Activated CD8-positive, alpha-beta memory T cell treated with anti-CD3 and anti-CD28 coated beads, Interleukin-2, amount 50 U/mL, for 1 hour (primary cell): ENCODE measurements around the gene CTAG1A.
"Not testable (repeated sequence)": the region's sequence is repeated elsewhere in the genome, so short reads cannot be mapped to it uniquely, and the experiment has no call there.

ENCODE experiments used
- DNase-seq: peaks from one replicate; pipeline ENCODE4 v3.0.0-alpha.2; 2020; ENCODE audit errors: extremely low read depth

The CTAG1A gene

DNA sequence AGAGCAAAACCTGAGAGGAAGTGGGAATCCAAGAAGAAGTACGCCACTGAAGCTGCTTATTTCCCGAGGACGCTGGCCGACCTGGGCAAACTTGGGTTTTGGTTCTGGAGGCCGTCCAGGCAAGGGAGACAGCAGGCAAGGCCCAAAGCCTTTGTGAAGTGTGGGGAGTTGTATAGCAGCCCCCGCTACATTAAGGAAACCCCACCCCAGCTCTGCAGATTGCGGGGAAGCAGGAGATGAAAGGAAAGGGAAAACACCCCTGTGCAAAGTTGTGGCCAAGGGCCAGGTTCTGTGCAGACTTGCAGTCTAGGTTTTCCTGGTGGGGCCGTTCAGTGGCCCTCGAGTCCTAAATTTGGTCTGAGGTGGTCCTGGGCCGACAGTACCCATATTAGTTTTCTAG, 11.9 kb upstream of the CTAG1A start:
- DNase-seq = not testable (repeated sequence)

DNA sequence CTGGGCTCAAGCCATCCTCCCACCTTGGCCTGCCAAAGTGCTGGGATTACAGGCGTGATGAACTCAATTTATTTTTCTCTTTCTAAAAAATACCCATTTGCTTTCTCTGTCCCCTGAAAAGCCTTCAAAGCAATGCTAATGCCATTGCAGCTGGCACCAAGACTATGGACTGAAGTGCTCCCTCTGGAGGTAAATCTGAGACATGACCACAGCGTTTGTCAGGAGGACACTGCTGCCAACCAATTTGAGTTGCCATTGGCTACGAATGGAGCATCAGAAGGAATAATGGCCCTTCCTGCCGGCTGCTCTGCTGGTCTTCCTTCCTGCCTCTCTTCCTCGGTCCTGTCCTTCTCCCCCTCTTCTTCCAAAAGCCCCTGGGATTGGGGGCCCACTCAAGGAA, 9.9 kb upstream of the CTAG1A start:
- not testable (repeated sequence) for DNase-seq

- not testable (repeated sequence) for DNase-seq
These were observed 1.9 kb upstream of the CTAG1A start for GRCh38 chrX:154582994-154583393.

DNA sequence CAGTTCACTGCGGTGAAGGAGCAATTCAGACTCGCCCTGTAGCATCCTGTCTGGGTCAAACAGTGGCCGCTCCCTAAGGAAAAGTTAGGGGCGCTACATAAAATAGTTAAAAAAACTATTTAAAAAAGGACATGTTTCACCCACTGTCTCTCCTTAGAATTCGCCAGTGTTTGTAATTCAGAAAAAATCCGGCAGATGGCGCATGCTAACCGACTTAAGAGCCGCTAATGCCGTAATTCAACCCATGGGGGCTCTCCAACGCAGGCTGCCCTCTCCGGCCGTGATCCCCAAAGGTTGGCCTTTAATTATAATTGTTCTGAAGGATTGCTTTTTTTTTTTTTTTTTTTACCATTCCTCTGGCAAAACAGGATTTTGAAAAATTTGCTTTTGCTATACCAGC, 5.5 kb downstream of the CTAG1A start:
- not testable (repeated sequence) for DNase-seq

DNA sequence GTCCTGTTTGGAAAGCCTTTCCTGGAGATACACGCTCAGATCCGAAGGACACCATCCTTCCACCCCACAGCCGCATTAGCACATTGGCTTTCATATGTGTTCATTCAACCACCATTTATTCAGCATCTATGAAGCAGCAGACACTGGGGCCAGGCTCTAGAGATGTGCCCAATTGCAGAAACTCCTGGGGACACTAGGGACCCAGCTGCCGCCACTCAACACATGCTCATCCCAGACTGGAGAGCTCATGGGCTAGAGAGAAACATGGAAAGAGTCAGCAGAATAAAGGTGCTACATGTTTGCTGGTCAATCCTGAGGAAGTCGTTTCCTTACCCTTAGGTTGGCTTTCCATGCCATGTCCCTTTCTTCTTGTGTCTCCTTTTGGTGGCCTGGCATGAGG, 7.6 kb downstream of the CTAG1A start:
- DNase-seq = no peak

GRCh38 chrX:154593201-154593600, 8.3 kb downstream of the CTAG1A start:
- no peak for DNase-seq

GRCh38 chrX:154594491-154594890, 9.6 kb downstream of the CTAG1A start:
- no peak for DNase-seq

- no peak for DNase-seq
These were observed 10.8 kb downstream of the CTAG1A start for GRCh38 chrX:154595559-154596249.

GRCh38 chrX:154596290-154596929, 11.5 kb downstream of the CTAG1A start:
- DNase-seq = no peak

GRCh38 chrX:154597221-154597620, 12.3 kb downstream of the CTAG1A start:
- no peak for DNase-seq

DNA sequence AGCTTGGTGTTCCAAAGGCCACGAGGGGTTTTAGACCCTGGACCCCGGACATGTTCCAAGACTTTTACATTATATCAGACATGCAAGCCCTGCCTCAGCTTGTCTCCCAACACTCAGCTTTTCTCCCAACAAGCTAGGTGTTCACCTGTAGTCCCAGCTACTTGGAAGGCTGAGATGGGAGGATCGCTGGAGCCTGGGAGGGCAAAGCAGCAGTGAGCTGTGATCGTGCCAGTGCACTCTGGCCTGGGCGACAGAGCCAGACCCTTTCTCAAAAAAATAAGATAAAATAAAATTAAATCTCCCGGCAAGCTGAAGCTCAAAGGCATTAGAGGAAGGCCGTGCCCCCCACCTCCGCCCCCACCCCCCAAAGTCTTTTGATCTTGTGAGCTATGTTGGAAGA, 13.7 kb downstream of the CTAG1A start:
- DNase-seq = no peak

DNA sequence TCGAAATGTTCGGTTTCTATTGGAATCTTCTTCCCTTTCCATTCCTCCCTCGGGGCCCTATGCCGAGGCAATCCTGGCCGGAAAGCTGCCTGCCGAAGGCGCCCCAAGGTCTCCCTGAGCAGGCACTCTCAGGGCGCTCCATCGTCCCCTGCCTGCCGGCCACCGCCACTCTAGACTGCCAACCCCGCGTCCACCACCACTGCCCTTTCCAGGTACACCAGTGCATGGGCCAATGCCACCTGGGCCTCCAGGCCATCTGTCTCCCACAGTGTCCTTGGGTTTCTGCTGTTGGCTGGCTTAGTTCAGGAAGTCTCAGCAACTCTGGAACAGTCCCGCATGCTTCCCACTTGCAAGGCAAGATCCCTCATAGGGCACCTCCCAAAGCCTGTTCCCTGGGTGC, 14.6 kb downstream of the CTAG1A start:
- no peak for DNase-seq

- DNase-seq = no peak
These were observed 15.9 kb downstream of the CTAG1A start for GRCh38 chrX:154600759-154601374.

DNA sequence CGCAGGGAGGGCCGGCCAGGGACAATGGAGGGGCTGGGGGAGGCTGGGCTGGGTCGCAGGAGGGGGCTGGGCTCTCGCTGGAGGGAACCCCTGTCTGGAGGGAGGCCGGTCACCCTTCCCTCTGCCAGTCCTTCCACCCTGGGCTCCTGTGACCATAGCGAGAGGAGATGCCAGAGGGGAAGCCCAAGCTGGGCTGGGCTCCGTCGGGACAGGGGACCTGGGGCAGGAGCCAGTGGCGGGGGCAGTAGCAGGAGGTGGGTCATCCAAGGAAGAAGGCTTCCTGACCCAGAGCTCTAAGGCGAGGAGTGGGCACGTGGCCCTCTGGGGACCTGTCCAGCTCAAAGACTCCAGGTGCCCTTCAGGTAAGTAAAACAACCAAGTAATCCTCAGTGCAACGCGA, 17.3 kb downstream of the CTAG1A start:
- DNase-seq = no peak

GRCh38 chrX:154602766-154603437, 18.0 kb downstream of the CTAG1A start:
- no peak for DNase-seq

DNA sequence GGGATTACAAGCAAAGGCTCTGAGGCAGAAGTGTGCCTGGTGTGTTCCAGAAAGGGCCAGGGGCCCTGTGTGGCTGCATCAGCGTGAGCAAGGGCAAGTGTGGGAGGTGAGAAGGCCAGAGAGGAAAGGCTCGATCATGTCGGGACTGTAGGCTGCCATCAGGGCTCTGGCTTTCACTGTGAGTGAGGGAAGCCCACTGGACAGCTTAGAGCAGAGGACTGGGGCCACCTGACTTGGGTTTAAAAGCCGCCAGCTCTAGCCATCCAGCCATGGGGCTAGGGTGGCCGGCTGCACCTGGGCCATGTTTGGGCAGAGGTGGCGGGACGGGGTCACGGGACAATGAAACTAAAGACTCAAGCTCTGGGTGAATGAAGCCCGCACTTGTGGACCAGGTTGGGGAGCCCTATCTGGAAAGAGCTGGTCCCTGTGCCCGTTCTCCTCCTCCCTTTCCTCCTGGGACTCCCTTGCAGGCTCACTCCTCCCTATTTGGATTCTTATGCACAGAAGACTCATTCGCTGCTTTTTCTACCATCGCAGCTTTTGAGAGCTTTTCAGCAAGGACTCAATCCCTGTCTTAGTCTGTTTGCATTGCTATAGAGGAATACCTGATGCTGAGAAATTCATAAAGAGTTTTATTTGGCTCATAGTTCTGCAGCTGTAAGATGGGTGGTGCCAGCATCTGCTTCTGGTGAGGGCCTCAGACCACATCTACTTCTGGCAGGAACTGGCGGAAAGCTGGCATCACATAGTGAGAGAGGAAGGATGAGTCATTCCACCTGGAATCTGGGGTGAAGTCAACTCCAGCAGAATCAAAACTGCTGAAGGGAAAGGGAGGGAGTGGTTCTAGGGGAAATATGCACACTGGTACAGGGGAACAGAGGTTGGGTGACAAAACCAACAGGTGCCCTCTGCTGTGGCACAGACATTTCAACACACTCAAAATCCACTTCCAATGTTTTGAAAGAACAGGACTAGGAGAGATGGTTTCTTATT, 18.8 kb downstream of the CTAG1A start:
- no peak for DNase-seq

DNA sequence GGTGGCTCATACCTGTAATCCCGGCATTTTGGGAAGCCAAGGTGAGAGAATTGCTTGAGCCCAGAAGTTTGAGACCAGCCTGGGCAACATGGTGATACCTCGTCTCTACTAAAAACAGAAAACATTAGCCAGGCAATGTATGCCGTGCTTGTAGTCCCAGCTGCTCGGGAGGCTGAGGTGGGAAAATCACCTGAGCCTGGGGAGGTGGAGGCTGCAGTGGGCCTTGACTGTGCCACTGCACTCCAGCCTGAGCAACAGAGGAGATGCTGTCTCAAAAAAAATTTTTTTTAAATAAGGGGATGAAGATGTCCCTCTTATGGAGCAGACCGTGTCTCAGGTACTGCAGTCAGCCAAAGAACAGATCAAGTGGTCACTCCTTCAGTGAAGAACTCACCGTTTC, 20.6 kb downstream of the CTAG1A start:
- DNase-seq = no peak

DNA sequence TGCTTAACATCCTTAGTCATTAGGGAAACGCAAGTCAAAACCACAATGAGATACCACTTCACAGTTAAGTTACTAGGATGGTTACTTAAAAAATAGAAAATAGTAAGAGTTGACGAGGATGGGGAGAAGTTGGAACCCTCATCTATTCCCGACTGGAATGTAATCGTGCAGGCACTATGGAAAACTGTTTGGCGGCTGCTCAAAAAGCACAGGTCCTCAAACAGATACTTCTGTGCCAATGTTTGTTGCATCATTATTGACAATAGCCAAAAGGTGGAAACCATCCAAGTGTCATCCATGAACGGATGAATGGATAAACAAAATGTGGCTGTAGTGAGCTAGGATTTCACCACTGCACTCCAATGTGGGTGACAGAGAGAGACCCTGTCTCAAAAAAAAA, 22.4 kb downstream of the CTAG1A start:
- DNase-seq = no peak

GRCh38 chrX:154607976-154608375, 23.0 kb downstream of the CTAG1A start:
- not testable (repeated sequence) for DNase-seq

DNA sequence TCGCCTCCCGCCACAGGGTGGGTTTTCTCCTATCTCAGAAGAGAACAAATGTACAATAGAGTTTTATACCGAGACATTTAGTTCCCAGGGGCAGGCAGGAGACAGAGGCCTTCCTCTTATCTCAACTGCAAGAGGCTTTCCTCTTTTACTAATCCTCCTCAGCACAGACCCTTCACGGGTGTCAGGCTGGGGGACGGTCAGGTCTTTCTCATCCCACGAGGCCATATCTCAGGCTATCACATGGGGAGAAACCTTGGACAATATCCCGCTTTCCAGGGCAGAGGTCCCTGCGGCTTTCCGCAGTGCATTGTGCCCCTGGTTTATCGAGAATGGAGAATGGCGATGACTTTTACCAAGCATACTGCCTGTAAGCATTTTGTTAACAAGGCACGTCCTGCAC, 23.9 kb downstream of the CTAG1A start:
- DNase-seq = not testable (repeated sequence)

GRCh38 chrX:154611146-154611545, 26.2 kb downstream of the CTAG1A start:
- not testable (repeated sequence) for DNase-seq
